H9 (cell line): ENCODE measurements around the gene FAM81B. TPM values are rescaled to one million over a fixed set of nuclear protein-coding genes. Genes with fewer than 3 reads are reported as not detected.

ENCODE experiments used
- DNase-seq: peaks from one replicate; pipeline ENCODE4 v3.0.0-alpha.2; 2017
- H2AFZ ChIP-seq: one replicate; pipeline ENCODE4 v1.6.1; 2013; ENCODE audit warnings: mild to moderate bottlenecking, low read length, control low read depth, moderate library complexity
- H2AK5ac ChIP-seq: 2 replicates; pipeline ENCODE4 v1.6.1; 2013; ENCODE audit warnings: low read length, control low read depth, mixed read lengths; ENCODE audit not compliant: insufficient read length
- H2BK120ac ChIP-seq: one replicate; pipeline ENCODE4 v1.6.1; 2013; ENCODE audit warnings: low read depth, mild to moderate bottlenecking, low read length, control low read depth, inconsistent platforms; ENCODE audit not compliant: poor library complexity, severe bottlenecking
- H2BK12ac ChIP-seq: 2 replicates; pipeline ENCODE4 v1.6.1; 2013; ENCODE audit warnings: low read length, control low read depth, mixed read lengths, low read depth; ENCODE audit not compliant: insufficient read length
- H2BK15ac ChIP-seq: 2 replicates; pipeline ENCODE4 v1.6.1; 2013; ENCODE audit warnings: low read depth, low read length, control low read depth
- H2BK20ac ChIP-seq: one replicate; pipeline ENCODE4 v1.6.1; 2013; ENCODE audit warnings: low read depth, mild to moderate bottlenecking, low read length, control low read depth, inconsistent platforms; ENCODE audit not compliant: poor library complexity, severe bottlenecking
- H2BK5ac ChIP-seq: 2 replicates; pipeline ENCODE4 v1.6.1; 2013; ENCODE audit warnings: low read length, control low read depth, mixed read lengths; ENCODE audit not compliant: insufficient read length
- H3K14ac ChIP-seq: 2 replicates; pipeline ENCODE4 v1.6.1; 2013; ENCODE audit warnings: low read length, control low read depth; ENCODE audit not compliant: insufficient read depth
- H3K18ac ChIP-seq: 2 replicates; pipeline ENCODE4 v1.6.1; 2013; ENCODE audit warnings: low read depth, mild to moderate bottlenecking, mixed read lengths, low read length, control low read depth; ENCODE audit not compliant: insufficient read length
- H3K23ac ChIP-seq: 2 replicates; pipeline ENCODE4 v1.6.1; 2013; ENCODE audit warnings: low read length, control low read depth, mixed read lengths, low read depth; ENCODE audit not compliant: insufficient read length
- H3K23me2 ChIP-seq: 2 replicates; pipeline ENCODE4 v1.6.1; 2013; ENCODE audit warnings: low read depth, mild to moderate bottlenecking, mixed read lengths, low read length, control low read depth; ENCODE audit not compliant: insufficient read length, poor library complexity, severe bottlenecking
- H3K27ac ChIP-seq: 2 replicates; pipeline ENCODE4 v1.5.1; 2013; ENCODE audit warnings: low read length, control low read depth, mixed read lengths, low read depth; ENCODE audit not compliant: insufficient read length
- H3K27me3 ChIP-seq: 2 replicates; pipeline ENCODE4 v1.6.1; 2013; ENCODE audit warnings: low read length, control low read depth, inconsistent platforms; ENCODE audit not compliant: insufficient read depth
- H3K4ac ChIP-seq: 2 replicates; pipeline ENCODE4 v1.6.1; 2013; ENCODE audit warnings: low read depth, mild to moderate bottlenecking, control low read depth, inconsistent platforms, low read length, moderate library complexity
- H3K4me1 ChIP-seq: 2 replicates; pipeline ENCODE4 v1.6.1; 2013; ENCODE audit warnings: low read length, control low read depth, inconsistent platforms; ENCODE audit not compliant: insufficient read depth
- H3K4me2 ChIP-seq: 2 replicates; pipeline ENCODE4 v1.6.1; 2013; ENCODE audit warnings: low read length, control low read depth, mixed read lengths; ENCODE audit not compliant: insufficient read length, insufficient read depth
- H3K56ac ChIP-seq: 2 replicates; pipeline ENCODE4 v1.6.1; 2013; ENCODE audit warnings: low read depth, mild to moderate bottlenecking, mixed read lengths, low read length, control low read depth; ENCODE audit not compliant: insufficient read length
- H3K79me1 ChIP-seq: 2 replicates; pipeline ENCODE4 v1.6.1; 2013; ENCODE audit warnings: low read depth, mild to moderate bottlenecking, moderate library complexity, low read length, control low read depth, inconsistent platforms; ENCODE audit not compliant: insufficient read depth, poor library complexity, severe bottlenecking
- H3K79me2 ChIP-seq: 2 replicates; pipeline ENCODE4 v1.6.1; 2013; ENCODE audit warnings: low read length, control low read depth, inconsistent platforms; ENCODE audit not compliant: insufficient read depth
- H3K9ac ChIP-seq: 2 replicates; pipeline ENCODE4 v1.6.1; 2013; ENCODE audit warnings: low read length, control low read depth, mixed read lengths; ENCODE audit not compliant: insufficient read length; ENCODE audit errors: extremely low read depth
- H3K9me3 ChIP-seq: one replicate; pipeline ENCODE4 v1.6.1; 2013; ENCODE audit warnings: low read depth, low read length, inconsistent platforms; ENCODE audit not compliant: control insufficient read depth
- H3T11ph ChIP-seq: one replicate; pipeline ENCODE4 v1.6.1; 2013; ENCODE audit warnings: mild to moderate bottlenecking, low read length, control low read depth, inconsistent platforms
- H4K20me1 ChIP-seq: one replicate; pipeline ENCODE4 v1.6.1; 2013; ENCODE audit not compliant: control insufficient read depth, insufficient read length, insufficient read depth
- H4K5ac ChIP-seq: 2 replicates; pipeline ENCODE4 v1.6.1; 2013; ENCODE audit warnings: low read depth, mild to moderate bottlenecking, mixed read lengths, low read length, control low read depth; ENCODE audit not compliant: insufficient read length
- H4K8ac ChIP-seq: replicated peaks from 2 replicates; pipeline ENCODE4 v1.6.1; 2013; ENCODE audit warnings: low read length, control low read depth, mixed read lengths, low read depth; ENCODE audit not compliant: insufficient read length
- H4K91ac ChIP-seq: 2 replicates; pipeline ENCODE4 v1.6.1; 2013; ENCODE audit warnings: low read depth, mild to moderate bottlenecking, moderate library complexity, mixed read lengths, low read length, control low read depth; ENCODE audit not compliant: insufficient read length
- H3K27ac Mint-ChIP-seq, 3 experiments: 2 replicates in 2 of 3; 3 replicates in 1 of 3; pipeline ENCODE4 v1.8.0; 2020 to 2021; ENCODE audit warnings: mixed read lengths in 3 of 3, mild to moderate bottlenecking in 1 of 3, moderate library complexity in 1 of 3
- H3K27me3 Mint-ChIP-seq: 2 replicates; pipeline ENCODE4 v1.8.0; 2021; ENCODE audit warnings: low read depth, mild to moderate bottlenecking, moderate library complexity, mixed read lengths
- H3K36me3 Mint-ChIP-seq, 3 experiments: 2 replicates in 2 of 3; 3 replicates in 1 of 3; pipeline ENCODE4 v1.8.0; 2020 to 2021; ENCODE audit warnings: low read depth in 3 of 3, mixed read lengths in 3 of 3; ENCODE audit not compliant: insufficient read depth in 1 of 3
- H3K4me1 Mint-ChIP-seq, 2 experiments: 2 replicates each; pipeline ENCODE4 v1.8.0; 2020; ENCODE audit warnings: mixed read lengths in 2 of 2
- H3K4me3 Mint-ChIP-seq, 2 experiments: 2 replicates in 1 of 2; 3 replicates in 1 of 2; pipeline ENCODE4 v1.8.0; 2020 to 2021; ENCODE audit warnings: mild to moderate bottlenecking in 2 of 2, mixed read lengths in 2 of 2, moderate library complexity in 1 of 2
- H3K9me3 Mint-ChIP-seq, 2 experiments: 2 replicates in 1 of 2; 3 replicates in 1 of 2; pipeline ENCODE4 v1.8.0; 2020; ENCODE audit warnings: mild to moderate bottlenecking in 2 of 2, mixed read lengths in 2 of 2, moderate library complexity in 1 of 2
- CTCF ChIP-seq: fragments of 200-600 bp; sonication (generic); conservative IDR thresholded peaks from 3 replicates; pipeline ENCODE4 v1.8.0; 2021; ENCODE audit warnings: antibody characterized with exemption, mild to moderate bottlenecking
- WGBS: extraction: QIAGEN DNeasy Blood & Tissue Kit; methylation state at CpG from one replicate; pipeline ENCODE4 v1.1.7; 2013; ENCODE audit warnings: missing lambda C conversion rate, low lambda C conversion rate, mixed read lengths; ENCODE audit not compliant: insufficient read length; ENCODE audit errors: extremely low coverage; 5-methylcytosine and 5-hydroxymethylcytosine counted together
- total RNA-seq: library from RNA; stranded (reverse); gene quantifications from 2 replicates; pipeline ENCODE4 v1.2.1, GENCODE V29; 2021

The FAM81B gene
- total RNA-seq, 1 experiment from 2014 or later: not detected

- TF ChIP-seq CTCF: no peak
- Histone ChIP-seq H4K5ac (no peak overlapping the region), H3T11ph (no peak overlapping the region), H2BK15ac (no peak overlapping the region), H3K56ac (no peak overlapping the region), H3K27ac (no peak overlapping the region), H2BK20ac (no peak overlapping the region), H4K20me1 (no peaks in the 10 kb centered on the region), H4K91ac (no peak overlapping the region), H2BK5ac (no peak overlapping the region), H3K79me2 (no peaks in the 10 kb centered on the region), H3K4ac (no peak overlapping the region), H3K4me2 (no peak overlapping the region), H3K23ac (no peak overlapping the region), H3K18ac (no peak overlapping the region), H3K27me3 (no peaks in the 10 kb centered on the region), H3K4me1 (no peaks in the 10 kb centered on the region), H2AFZ (no peak overlapping the region), H2AK5ac (no peak overlapping the region), H2BK12ac (no peak overlapping the region), H3K9me3 (no peaks in the 10 kb centered on the region), H3K9ac (no peak overlapping the region), H3K23me2 (no peaks in the 10 kb centered on the region), H2BK120ac (no peak overlapping the region), H3K14ac (no peak overlapping the region), H3K79me1 (no peaks in the 10 kb centered on the region), H4K8ac (no peak overlapping the region)
- WGBS: no CpG with 5 or more reads among the region's 1 CpG
- H3K4me1 Mint-ChIP-seq: no peaks in the 10 kb centered on the region
- H3K4me3 Mint-ChIP-seq: no peak overlapping the region
- peaks cover 4 to 9% (median 6%) of the 10 kb centered on the region in 3 experiments; a peak in 6 of 7 replicates for H3K36me3 Mint-ChIP-seq
- peak overlapping the region in 1 of 3 experiments; percentile 43; a peak in 2 of 7 replicates for H3K27ac Mint-ChIP-seq
- H3K27me3 Mint-ChIP-seq: no peaks in the 10 kb centered on the region; the same call in 1 of the 2 replicates
- DNase-seq: no peak
- H3K9me3 Mint-ChIP-seq: peaks cover 5 to 12% of the 10 kb centered on the region in 2 experiments; a peak in 4 of 5 replicates
These were observed 40.5 kb upstream of the FAM81B start for GRCh38 chr5:95350631-95351030.
